ENCODE measurements around the gene ANKRD66.
"Not testable (repeated sequence)": the region's sequence is repeated elsewhere in the genome, so short reads cannot be mapped to it uniquely, and the experiment has no call there.

ANKRD66 gene

GRCh38 chr6:46749731-46750130, 3.0 kb downstream of the ANKRD66 start:
- DNase-seq (ENCODE audit: low read depth, low spot score), result no peak

GRCh38 chr6:46751658-46752057, 4.9 kb downstream of the ANKRD66 start:
- no peak overlapping the region for H3K27ac ChIP-seq
- DNase-seq (ENCODE audit: low read depth, low spot score), result no peak

More at GRCh38 chr6:46749731-46750130, 3.0 kb downstream of the ANKRD66 start:
- H3K27ac ChIP-seq, result no peak overlapping the region

GRCh38 chr6:46755865-46756264, 9.1 kb downstream of the ANKRD66 start:
- no peak overlapping the region for H3K27ac ChIP-seq
- DNase-seq (ENCODE audit: low read depth, low spot score), result no peak

GRCh38 chr6:46756469-46757213, 9.9 kb downstream of the ANKRD66 start:
- H3K27ac ChIP-seq, result no peak overlapping the region
- DNase-seq (ENCODE audit: low read depth, low spot score), result no peak

GRCh38 chr6:46757214-46757596, 10.5 kb downstream of the ANKRD66 start:
- no peak overlapping the region for H3K27ac ChIP-seq
- DNase-seq (ENCODE audit: low read depth, low spot score), result no peak

GRCh38 chr6:46758960-46759753, 12.4 kb downstream of the ANKRD66 start:
- DNase-seq (ENCODE audit: low read depth, low spot score), result no peak
- no peak overlapping the region for H3K27ac ChIP-seq

GRCh38 chr6:46760925-46761324, 14.2 kb downstream of the ANKRD66 start:
- DNase-seq (ENCODE audit: low read depth, low spot score), result peak; percentile 3
- no peak overlapping the region for H3K27ac ChIP-seq

- DNase-seq (ENCODE audit: low read depth, low spot score), result no peak
- H3K27ac ChIP-seq, result no peak overlapping the region
These were observed 16.7 kb downstream of the ANKRD66 start for GRCh38 chr6:46763466-46763865.

- DNase-seq (ENCODE audit: low read depth, low spot score); H3K27ac ChIP-seq: not testable (repeated sequence)
These were observed 17.5 kb downstream of the ANKRD66 start for GRCh38 chr6:46764280-46764679.

- no peak overlapping the region for H3K27ac ChIP-seq
- DNase-seq (ENCODE audit: low read depth, low spot score), result no peak
These were observed 18.2 kb downstream of the ANKRD66 start for GRCh38 chr6:46764961-46765360.

GRCh38 chr6:46772016-46772415, 25.3 kb downstream of the ANKRD66 start:
- DNase-seq (ENCODE audit: low read depth, low spot score), result no peak
- no peak overlapping the region for H3K27ac ChIP-seq

GRCh38 chr6:46772762-46773161, 26.0 kb downstream of the ANKRD66 start:
- no peak for DNase-seq (ENCODE audit: low read depth, low spot score)
- no peak overlapping the region for H3K27ac ChIP-seq

GRCh38 chr6:46773201-46773855, 26.6 kb downstream of the ANKRD66 start:
- DNase-seq (ENCODE audit: low read depth, low spot score), result no peak
- no peak overlapping the region for H3K27ac ChIP-seq

GRCh38 chr6:46774736-46775135, 28.0 kb downstream of the ANKRD66 start:
- DNase-seq (ENCODE audit: low read depth, low spot score), result not testable (repeated sequence)

GRCh38 chr6:46776070-46776712, 29.5 kb downstream of the ANKRD66 start:
- no peak overlapping the region for H3K27ac ChIP-seq
- DNase-seq (ENCODE audit: low read depth, low spot score), result no peak

More at GRCh38 chr6:46774736-46775135, 28.0 kb downstream of the ANKRD66 start:
- not testable (repeated sequence) for H3K27ac ChIP-seq

- no peak for DNase-seq (ENCODE audit: low read depth, low spot score)
- H3K27ac ChIP-seq, result no peak overlapping the region
These were observed 31.0 kb downstream of the ANKRD66 start for GRCh38 chr6:46777476-46778346.

GRCh38 chr6:46781478-46782378, 35.0 kb downstream of the ANKRD66 start:
- H3K27ac ChIP-seq, result no peak overlapping the region
- DNase-seq (ENCODE audit: low read depth, low spot score), result no peak

- H3K27ac ChIP-seq, result no peak overlapping the region
These were observed 37.8 kb downstream of the ANKRD66 start for GRCh38 chr6:46784535-46784934.

More at GRCh38 chr6:46784535-46784934, 37.8 kb downstream of the ANKRD66 start:
- no peak for DNase-seq (ENCODE audit: low read depth, low spot score)
